H1 (cell line): ENCODE measurements around the gene CACNA2D1. TPM values are rescaled to one million over a fixed set of nuclear protein-coding genes. Genes with fewer than 3 reads are reported as not detected.

ENCODE experiments used
- CTCF ChIA-PET: fragments of 300-600 bp; sonication (Branson Sonifier 250); formaldehyde crosslinking; loops from one replicate; lab custom pipeline; 2021; ENCODE audit not compliant: partially characterized antibody; lab: Charles Lee
- POLR2A ChIA-PET: fragments of 300-600 bp; sonication (Branson Sonifier 250); formaldehyde crosslinking; loops from one replicate; lab custom pipeline; 2021; ENCODE audit warnings: inconsistent platforms; ENCODE audit not compliant: partially characterized antibody; lab: Charles Lee
- DNase-seq, 2 experiments: peaks; one replicate each; pipeline versions ENCODE4 v3.0.0 to v3.0.0-alpha.2; 2010 to 2022; ENCODE audit warnings: low spot score in 2 of 2, low read depth in 1 of 2, mixed read lengths in 1 of 2
- FAIRE-seq: peaks from 2 replicates; lab custom pipeline; 2011; peaks lifted over from hg19 to GRCh38; lab: Jason Lieb, UNC
- H2AFZ ChIP-seq: 2 replicates; pipeline ENCODE4 v1.8.1; 2012; ENCODE audit warnings: low read length, inconsistent platforms
- H2AK5ac ChIP-seq: 2 replicates; pipeline ENCODE4 v1.6.1; 2013; ENCODE audit warnings: low read depth, low read length
- H2BK120ac ChIP-seq: replicated peaks from 2 replicates; pipeline ENCODE3; 2013; ENCODE audit warnings: low read depth, low read length, inconsistent platforms
- H2BK12ac ChIP-seq: 2 replicates; pipeline ENCODE4 v1.6.1; 2013; ENCODE audit warnings: low read depth, low read length
- H2BK15ac ChIP-seq: 2 replicates; pipeline ENCODE4 v1.6.1; 2013; ENCODE audit warnings: low read length
- H2BK20ac ChIP-seq: 2 replicates; pipeline ENCODE4 v1.6.1; 2013; ENCODE audit warnings: low read length
- H2BK5ac ChIP-seq: 2 replicates; pipeline ENCODE4 v1.6.1; 2013; ENCODE audit warnings: low read depth, low read length
- H3K14ac ChIP-seq: 2 replicates; pipeline ENCODE4 v1.6.1; 2013; ENCODE audit warnings: inconsistent platforms; ENCODE audit not compliant: insufficient read length
- H3K18ac ChIP-seq: 2 replicates; pipeline ENCODE4 v1.6.1; 2013; ENCODE audit warnings: low read length; ENCODE audit errors: extremely low read depth
- H3K23ac ChIP-seq: 2 replicates; pipeline ENCODE4 v1.6.1; 2013; ENCODE audit warnings: inconsistent platforms; ENCODE audit not compliant: insufficient read length
- H3K23me2 ChIP-seq: 2 replicates; pipeline ENCODE4 v1.6.1; 2013; ENCODE audit warnings: low read depth, low read length
- H3K27ac ChIP-seq: 2 replicates; pipeline ENCODE4 v1.6.1; 2011; ENCODE audit warnings: low read depth, low read length, inconsistent platforms
- H3K27me3 ChIP-seq, 4 experiments: replicated peaks in 1 of 4; 1 replicate in 1 of 4; 2 replicates in 3 of 4; pipeline versions ENCODE4 v1.6.1 to v1.8.1; 2011 to 2013; ENCODE audit warnings: low read length in 3 of 4, mild to moderate bottlenecking in 3 of 4, inconsistent platforms in 2 of 4, mixed read lengths in 2 of 4, moderate library complexity in 1 of 4; ENCODE audit not compliant: control insufficient read depth in 3 of 4, insufficient read depth in 3 of 4; ENCODE audit errors: extremely low read depth in 1 of 4
- H3K36me3 ChIP-seq, 4 experiments: 2 replicates each; pipeline versions ENCODE4 v1.6.1 to v1.8.1; 2011 to 2013; ENCODE audit warnings: mild to moderate bottlenecking in 4 of 4, low read length in 3 of 4, moderate library complexity in 2 of 4, control low read depth in 1 of 4, inconsistent platforms in 1 of 4; ENCODE audit not compliant: insufficient read depth in 4 of 4, control insufficient read depth in 2 of 4
- H3K4ac ChIP-seq: replicated peaks from 2 replicates; pipeline ENCODE3; 2013; ENCODE audit warnings: low read length, low read depth, mixed read lengths, inconsistent platforms; ENCODE audit not compliant: insufficient read length
- H3K4me1 ChIP-seq, 4 experiments: replicated peaks in 1 of 4; 1 replicate in 1 of 4; 2 replicates in 3 of 4; pipeline versions ENCODE4 v1.6.1 to v1.8.1; 2011 to 2013; ENCODE audit warnings: low read length in 3 of 4, inconsistent platforms in 2 of 4, mixed read lengths in 1 of 4; ENCODE audit not compliant: insufficient read depth in 4 of 4, control insufficient read depth in 3 of 4
- H3K4me2 ChIP-seq, 2 experiments: 2 replicates each; pipeline versions ENCODE4 v1.6.1 to v1.8.1; 2011 to 2013; ENCODE audit warnings: low read depth in 2 of 2, low read length in 2 of 2, control low read depth in 1 of 2, inconsistent platforms in 1 of 2, mild to moderate bottlenecking in 1 of 2; ENCODE audit not compliant: insufficient read depth in 1 of 2
- H3K4me3 ChIP-seq, 4 experiments: fragments of 200-600, 300-600 bp in 1 of 4; sonication (generic), shearing (Covaris generic), sonication (Bioruptor Twin) in 1 of 4; 2 replicates each; pipeline versions ENCODE4 v1.5.1 to v1.8.1; 2011 to 2016; ENCODE audit warnings: low read length in 4 of 4, low read depth in 3 of 4, control low read depth in 2 of 4, inconsistent platforms in 2 of 4, mild to moderate bottlenecking in 2 of 4, mixed read lengths in 1 of 4, moderate library complexity in 1 of 4; ENCODE audit not compliant: insufficient read depth in 2 of 4; ENCODE audit errors: extremely low read depth in 1 of 4
- H3K56ac ChIP-seq: replicated peaks from 2 replicates; pipeline ENCODE3; 2013; ENCODE audit warnings: low read depth, mild to moderate bottlenecking, mixed read lengths, low read length, inconsistent platforms; ENCODE audit not compliant: insufficient read length
- H3K79me1 ChIP-seq: 2 replicates; pipeline ENCODE4 v1.6.1; 2013; ENCODE audit warnings: low read depth, low read length, control low read depth
- H3K79me2 ChIP-seq, 2 experiments: 2 replicates each; pipeline versions ENCODE4 v1.6.1 to v1.8.1; 2012 to 2013; ENCODE audit warnings: low read length in 2 of 2, mild to moderate bottlenecking in 2 of 2, inconsistent platforms in 1 of 2; ENCODE audit not compliant: insufficient read depth in 2 of 2, control insufficient read depth in 1 of 2
- H3K9ac ChIP-seq, 4 experiments: replicated peaks in 1 of 4; 1 replicate in 1 of 4; 2 replicates in 3 of 4; pipeline versions ENCODE4 v1.6.1 to v1.8.1; 2011 to 2013; ENCODE audit warnings: low read depth in 3 of 4, low read length in 3 of 4, control low read depth in 2 of 4, mild to moderate bottlenecking in 2 of 4, moderate library complexity in 2 of 4, inconsistent platforms in 1 of 4; ENCODE audit errors: extremely low read depth in 1 of 4
- H3K9me3 ChIP-seq, 2 experiments: 2 replicates each; pipeline versions ENCODE4 v1.6.1 to v1.8.1; 2012 to 2013; ENCODE audit warnings: mild to moderate bottlenecking in 2 of 2, moderate library complexity in 2 of 2, control low read depth in 1 of 2, inconsistent platforms in 1 of 2, low read depth in 1 of 2, low read length in 1 of 2, mixed read lengths in 1 of 2; ENCODE audit not compliant: insufficient read depth in 2 of 2
- H4K20me1 ChIP-seq, 2 experiments: replicated peaks in 1 of 2; 2 replicates each; pipeline versions ENCODE3 to v1.8.1; 2011 to 2013; ENCODE audit warnings: inconsistent platforms in 2 of 2, low read length in 2 of 2, mild to moderate bottlenecking in 1 of 2; ENCODE audit not compliant: insufficient read depth in 2 of 2, control insufficient read depth in 1 of 2
- H4K5ac ChIP-seq: 2 replicates; pipeline ENCODE4 v1.6.1; 2013; ENCODE audit warnings: low read length, low read depth, mixed read lengths, inconsistent platforms; ENCODE audit not compliant: insufficient read length
- H4K8ac ChIP-seq: 2 replicates; pipeline ENCODE4 v1.8.0; 2013; ENCODE audit warnings: mild to moderate bottlenecking, moderate library complexity, low read length, inconsistent platforms; ENCODE audit not compliant: insufficient read depth; ENCODE audit errors: extremely low read depth
- H4K91ac ChIP-seq: replicated peaks from 2 replicates; pipeline ENCODE3; 2013; ENCODE audit warnings: low read length, mixed read lengths, inconsistent platforms; ENCODE audit not compliant: insufficient read length
- BACH1 ChIP-seq: IDR thresholded peaks from 2 replicates; pipeline ENCODE4 v1.6.1; 2012; ENCODE audit warnings: low read length, improper control_type of control experiment
- CBX5 ChIP-seq: fragments of 300-800, 300-1000 bp; sonication (generic); IDR thresholded peaks from 2 replicates; pipeline ENCODE4 v1.7.1; 2016; ENCODE audit warnings: antibody characterized with exemption, low read length, low read depth
- CEBPB ChIP-seq: IDR thresholded peaks from 2 replicates; pipeline ENCODE4 v1.6.1; 2012; ENCODE audit warnings: low read depth, low read length
- CHD1 ChIP-seq: IDR thresholded peaks from 2 replicates; pipeline ENCODE4 v1.6.1; 2012; ENCODE audit warnings: low read depth, low read length, improper control_type of control experiment
- CHD2 ChIP-seq: IDR thresholded peaks from 2 replicates; pipeline ENCODE4 v1.6.1; 2012; ENCODE audit warnings: low read length, improper control_type of control experiment
- EZH2 ChIP-seq: fragments of 200-600 bp; sonication (generic); IDR thresholded peaks from 2 replicates; pipeline ENCODE4 v1.7.1; 2012; ENCODE audit warnings: low read depth, mild to moderate bottlenecking, moderate library complexity, low read length, inconsistent platforms; ENCODE audit not compliant: severe bottlenecking
- HDAC2 ChIP-seq, 2 experiments: fragments of 300-600 bp in 1 of 2; sonication (generic) in 1 of 2; IDR thresholded peaks; 2 replicates each; pipeline ENCODE4 v1.6.1; 2011 to 2012; ENCODE audit warnings: low read depth in 2 of 2, low read length in 2 of 2, mild to moderate bottlenecking in 2 of 2, moderate library complexity in 2 of 2, borderline replicate concordance in 1 of 2, inconsistent platforms in 1 of 2
- HDAC6 ChIP-seq: IDR thresholded peaks from one replicate; pipeline ENCODE4 v1.7.1; 2012; ENCODE audit warnings: low read depth, mild to moderate bottlenecking, inconsistent platforms, low read length, moderate library complexity
- KDM5A ChIP-seq: fragments of 200-600 bp; IDR thresholded peaks from 2 replicates; pipeline ENCODE4 v1.7.1; 2012; ENCODE audit warnings: mild to moderate bottlenecking, low read length, inconsistent platforms, mixed read lengths
- MAX ChIP-seq: IDR thresholded peaks from 2 replicates; pipeline ENCODE4 v1.6.1; 2012; ENCODE audit warnings: inconsistent platforms
- NRF1 ChIP-seq: IDR thresholded peaks from 2 replicates; pipeline ENCODE4 v1.6.1; 2011; ENCODE audit warnings: mild to moderate bottlenecking, low read depth, low read length, improper control_type of control experiment
- POU5F1 ChIP-seq: IDR thresholded peaks from 2 replicates; pipeline ENCODE4 v1.6.1; 2011; ENCODE audit warnings: low read depth, mild to moderate bottlenecking, low read length, moderate library complexity
- RFX5 ChIP-seq: IDR thresholded peaks from 2 replicates; pipeline ENCODE4 v1.6.1; 2011; ENCODE audit warnings: low read depth, low read length, improper control_type of control experiment, borderline replicate concordance
- YY1 ChIP-seq: IDR thresholded peaks from 2 replicates; pipeline ENCODE4 v1.6.1; 2011; ENCODE audit warnings: low read depth, mild to moderate bottlenecking, low read length
- WGBS, 2 experiments: shearing (Covaris generic) in 1 of 2; methylation state at CpG; one replicate each; pipeline versions ENCODE4 v1.1.6 to v1.1.7; 2013 to 2015; ENCODE audit warnings: low lambda C conversion rate in 2 of 2, mixed read lengths in 2 of 2, inconsistent platforms in 1 of 2, low coverage in 1 of 2, missing lambda C conversion rate in 1 of 2; ENCODE audit not compliant: insufficient replicate concordance in 2 of 2, insufficient coverage in 1 of 2, insufficient read length in 1 of 2; ENCODE audit errors: extremely low coverage in 1 of 2, missing lambda C conversion rate in 1 of 2; 5-methylcytosine and 5-hydroxymethylcytosine counted together
- polyA plus RNA-seq, 7 experiments: library from polyadenylated mRNA; depleted of rRNA in 3 of 7; stranded (reverse) in 5 of 7; unstranded in 2 of 7; fragments of >200 nt in 5 of 7; fragments of 200-250 nt in 2 of 7; gene quantifications; 1 replicate in 5 of 7; 2 replicates in 1 of 7; 4 replicates in 1 of 7; pipeline versions ENCODE4 v1.2.1 to v1.2.3, GENCODE V29; 2011 to 2013; ENCODE audit warnings: missing spikeins in 2 of 7, mixed read lengths in 2 of 7
- total RNA-seq: library from RNA; stranded (reverse); fragmentation: NEBNext Ultra II Directional; extraction: Animal tissue kit (Norgen Biotek cat#: 25700); gene quantifications from 2 replicates; pipeline ENCODE4 v1.2.1, GENCODE V29; 2021

CACNA2D1 gene
- total and polyA plus RNA-seq, 2 of the 8 experiments (the other 6 are each of a cell fraction or from before 2014, with no cell fraction given): 4.3 to 27.3 TPM

GRCh38 chr7:82156893-82157292, 286.7 kb downstream of the CACNA2D1 start:
- Histone ChIP-seq H3K4ac (no peak overlapping the region), H4K91ac (no peak overlapping the region), H2BK120ac (no peak overlapping the region), H3K14ac (no peak overlapping the region), H2AFZ (no peak overlapping the region), H2BK12ac (no peak overlapping the region), H3K9me3 (no peaks in the 10 kb centered on the region), H3K79me1 (no peaks in the 10 kb centered on the region), H3K27ac (no peak overlapping the region), H2BK5ac (no peak overlapping the region), H2AK5ac (no peak overlapping the region), H3K36me3 (no peaks in the 10 kb centered on the region; a peak in 1 of 8 replicates), H3K27me3 (no peaks in the 10 kb centered on the region; a peak in 2 of 7 replicates), H2BK15ac (no peak overlapping the region), H3K4me2 (no peak overlapping the region), H4K8ac (no peak overlapping the region), H2BK20ac (no peak overlapping the region), H4K20me1 (no peaks in the 10 kb centered on the region), H3K9ac (no peak overlapping the region), H3K18ac (no peak overlapping the region), H4K5ac (no peak overlapping the region), H3K4me3 (no peak overlapping the region), H3K23me2 (no peaks in the 10 kb centered on the region), H3K79me2 (no peaks in the 10 kb centered on the region), H3K56ac (no peak overlapping the region), H3K23ac (no peak overlapping the region), H3K4me1 (peaks cover 0 to under 1% (median 0%) of the 10 kb centered on the region in 4 experiments; a peak in 1 of 7 replicates)
- DNase-seq (no peak), FAIRE-seq (no peak)
- ChIA-PET CTCF (interaction anchor here (0.7 kb wide), 1 partner anchor 56 kb away, joined by 3 read pairs; no protein-coding TSS in a partner anchor), POLR2A (no interaction called here)
- WGBS, 2 experiments: 91% methylated on average over 1 of the region's 1 CpG; no CpG with 5 or more reads in 1 of the 2 experiments
- no peak for TF ChIP-seq HDAC2 (IDR thresholded peaks at IDR 0.05; ENCODE audit: borderline replicate concordance in 1 of 2, low read depth in 2 of 2, low read length in 2 of 2)
- TF ChIP-seq BACH1: no peak
- TF ChIP-seq EZH2: no peak
- no peak for TF ChIP-seq HDAC6
- no peak for TF ChIP-seq YY1
- TF ChIP-seq CBX5: no peak
- TF ChIP-seq KDM5A: no peak
- TF ChIP-seq CHD2: no peak
- TF ChIP-seq POU5F1: no peak
- TF ChIP-seq CHD1: no peak
- TF ChIP-seq MAX: no peak
- TF ChIP-seq CEBPB: no peak
- TF ChIP-seq RFX5: no peak
- TF ChIP-seq NRF1: no peak
